Middle frontal gyrus (tissue), 1 donor: Measurements from ENCODE around the gene PDZD2.
"Not testable (repeated sequence)": the region's sequence is repeated elsewhere in the genome, so short reads cannot be mapped to it uniquely, and the experiment has no call there.

ENCODE experiments used
- DNase-seq: peaks from one replicate; pipeline ENCODE4 v3.0.0-alpha.2; 2015; ENCODE audit warnings: low spot score; ENCODE audit errors: extremely low spot score

PDZD2 gene

DNA sequence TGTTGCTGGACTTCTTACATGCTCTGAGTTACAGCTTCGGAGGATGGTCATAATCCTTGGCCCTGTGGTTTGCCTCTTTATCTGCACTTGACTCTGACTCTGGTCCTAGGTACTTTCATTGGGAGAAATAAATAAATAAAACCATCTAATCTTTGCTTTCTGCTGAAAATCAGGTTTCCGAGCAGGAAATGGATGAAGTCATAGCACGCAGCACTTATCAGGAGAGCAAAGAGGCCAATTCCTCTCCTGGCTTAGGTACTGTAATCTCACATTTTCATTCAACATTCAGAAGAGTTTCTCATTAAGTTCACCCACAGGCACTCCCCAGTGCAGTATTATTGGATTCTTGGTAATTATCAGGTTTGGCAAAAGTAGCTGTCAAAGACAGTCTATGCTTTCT lies 430.5 kb downstream of the PDZD2 start:
- no peak for DNase-seq

DNA sequence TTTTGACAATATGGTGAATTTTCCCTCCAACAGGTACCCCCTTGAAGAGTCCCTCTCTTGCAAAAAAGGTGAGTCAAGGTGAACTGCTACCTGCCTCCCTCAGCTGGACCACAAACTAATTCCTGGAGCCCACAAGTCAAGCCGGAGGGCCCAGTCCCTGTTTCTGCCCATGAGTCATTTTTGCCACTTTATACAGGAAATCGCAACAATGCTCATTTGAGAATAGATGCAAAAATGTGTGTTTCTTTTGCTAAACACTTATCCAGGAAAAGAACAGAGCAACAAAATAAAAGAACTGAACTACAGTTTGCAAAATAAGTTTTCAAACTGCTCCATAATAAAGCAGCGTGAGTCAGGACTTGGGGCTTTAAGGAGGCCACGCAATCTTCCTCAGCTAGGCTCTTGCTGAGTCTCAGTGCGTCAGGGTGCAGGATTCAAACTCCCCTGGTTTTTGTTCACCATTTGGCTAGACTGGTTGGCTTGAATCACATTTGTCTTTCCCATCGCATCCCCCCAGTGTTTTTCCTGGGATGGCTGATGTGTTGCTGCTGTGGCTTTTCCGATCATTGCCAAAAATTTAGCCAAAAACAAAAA lies 432.5 kb downstream of the PDZD2 start:
- DNase-seq, result no peak

DNA sequence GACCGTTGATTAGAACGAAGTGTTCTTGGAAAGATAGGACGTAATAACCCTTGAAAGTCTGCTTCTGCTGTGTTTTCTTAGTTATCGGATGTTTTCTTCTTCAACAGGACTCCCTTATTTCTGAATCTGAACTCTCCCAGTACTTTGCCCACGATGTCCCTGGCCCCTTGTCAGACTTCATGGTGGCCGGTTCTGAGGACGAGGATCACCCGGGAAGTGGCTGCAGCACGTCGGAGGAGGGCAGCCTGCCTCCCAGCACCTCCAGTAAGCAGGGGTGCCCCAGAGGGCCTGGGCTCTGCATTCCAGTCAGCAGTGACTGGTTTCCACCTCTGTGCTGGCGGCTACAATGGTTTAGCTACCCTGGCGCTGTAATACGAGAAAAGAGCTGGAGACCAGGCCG lies 433.1 kb downstream of the PDZD2 start:
- DNase-seq, result no peak

DNA sequence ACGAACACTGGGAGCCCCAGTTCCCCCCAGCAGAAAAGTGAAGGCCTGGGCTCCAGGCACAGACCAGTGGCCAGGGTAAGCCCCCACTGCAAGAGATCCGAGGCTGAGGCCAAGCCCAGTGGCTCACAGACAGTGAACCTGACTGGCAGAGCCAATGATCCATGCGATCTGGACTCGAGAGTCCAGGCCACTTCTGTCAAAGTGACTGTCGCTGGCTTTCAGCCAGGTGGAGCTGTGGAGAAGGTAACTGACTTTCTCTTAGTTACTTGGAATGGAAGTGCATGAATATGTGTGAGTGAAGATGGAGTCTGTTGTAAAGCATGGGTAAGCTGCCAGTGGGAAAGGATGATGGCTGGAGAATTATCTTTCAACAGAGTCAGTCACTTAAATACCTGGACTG lies 435.5 kb downstream of the PDZD2 start:
- no peak for DNase-seq

DNA sequence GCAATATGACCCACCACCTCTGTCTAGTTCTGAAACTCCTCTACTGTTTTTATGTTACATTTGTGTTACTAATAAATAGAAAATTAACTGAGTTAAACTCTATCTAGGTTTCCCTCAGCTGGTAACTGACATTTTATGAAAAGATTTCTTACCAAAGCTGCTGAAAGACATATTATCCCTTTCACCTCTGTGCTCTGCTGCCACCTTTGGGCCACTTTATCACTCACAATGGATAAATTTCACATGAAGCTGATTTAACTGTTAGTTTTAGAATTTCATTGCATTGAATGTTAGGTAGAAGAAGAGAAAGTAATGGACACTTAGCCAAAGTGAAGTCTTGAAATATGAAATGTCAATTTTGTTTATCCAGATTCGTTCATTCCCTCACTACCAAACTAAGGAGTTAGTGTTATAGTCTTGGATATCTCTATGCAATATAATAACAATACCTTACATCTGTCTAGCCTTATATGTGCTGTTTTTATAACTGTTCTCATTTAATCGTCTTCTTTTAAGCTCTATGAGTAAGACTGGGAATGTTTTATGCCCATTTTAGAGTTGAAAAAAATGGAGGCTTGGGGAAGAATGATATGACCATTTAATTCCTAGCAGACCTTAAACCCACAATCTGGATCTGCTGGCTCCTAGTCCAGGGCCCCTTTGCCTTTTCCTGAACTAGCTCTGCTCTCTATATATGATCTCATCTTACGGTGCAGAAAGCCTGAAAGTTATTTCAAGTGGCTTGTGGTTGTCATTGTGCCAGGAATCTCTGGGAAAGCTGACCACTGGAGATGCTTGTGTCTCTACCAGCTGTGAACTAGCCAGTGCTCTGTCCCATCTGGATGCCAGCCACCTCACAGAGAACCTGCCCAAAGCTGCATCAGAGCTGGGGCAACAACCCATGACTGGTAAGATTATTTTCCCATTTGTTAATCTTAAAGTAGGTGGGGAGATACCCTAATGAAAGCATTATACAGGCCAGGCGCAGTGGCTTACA lies 438.1 kb downstream of the PDZD2 start:
- no peak for DNase-seq

DNA sequence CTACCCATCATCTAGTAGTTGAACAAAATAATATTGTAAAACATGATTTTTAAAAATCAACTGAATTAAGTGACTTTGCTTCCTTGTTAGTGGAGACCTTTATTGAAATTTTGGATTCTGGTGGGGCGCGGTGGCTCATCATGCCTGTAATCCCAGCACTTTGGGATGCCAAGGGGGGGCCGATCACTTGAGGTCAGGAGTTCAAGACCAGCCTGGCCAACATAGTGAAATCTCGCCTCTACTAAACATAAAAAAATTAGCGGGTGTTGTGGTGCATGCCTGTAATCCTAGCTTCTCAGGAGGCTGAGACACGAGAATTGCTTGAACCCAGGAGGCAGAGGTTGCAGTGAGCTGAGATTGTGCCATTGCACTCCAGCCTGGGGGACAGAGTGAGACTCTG lies 439.9 kb downstream of the PDZD2 start:
- DNase-seq, result not testable (repeated sequence)

DNA sequence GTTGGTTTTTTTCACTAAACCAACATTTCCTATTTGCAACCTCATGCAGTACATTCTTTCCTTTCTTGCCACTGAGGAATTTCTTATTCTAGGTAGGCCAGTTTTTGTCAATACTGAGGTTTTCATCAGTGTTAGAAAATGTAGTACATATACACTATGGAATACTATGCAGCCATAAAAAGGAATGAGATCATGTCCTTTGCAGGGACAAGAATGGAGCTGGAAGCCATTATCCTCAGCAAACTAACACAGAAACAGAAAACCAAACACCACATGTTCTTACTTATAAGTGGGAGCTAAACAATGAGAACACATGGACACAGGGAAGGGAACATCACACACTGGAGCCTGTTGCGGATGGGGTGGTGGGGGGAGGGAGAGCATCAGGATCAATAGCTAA lies 441.6 kb downstream of the PDZD2 start:
- DNase-seq, result not testable (repeated sequence)

DNA sequence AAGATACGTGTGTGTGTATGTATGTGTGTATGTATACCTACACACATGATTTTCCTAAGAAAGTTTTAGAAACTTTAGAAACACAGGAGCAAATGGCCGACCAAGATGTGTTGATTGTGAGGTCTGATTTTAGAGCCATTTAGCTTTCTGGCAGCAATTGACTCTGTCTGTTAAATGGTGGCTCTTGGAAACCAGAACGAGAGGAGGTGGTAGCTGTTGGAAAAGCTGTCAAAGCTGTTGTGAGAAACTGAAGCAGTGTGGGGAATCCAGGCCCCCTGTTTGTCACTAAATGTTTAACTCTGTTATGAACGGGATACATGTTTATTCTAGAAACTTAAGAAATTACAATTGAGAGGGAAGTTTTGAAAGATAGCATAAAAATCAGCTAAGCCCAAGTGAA lies 443.8 kb downstream of the PDZD2 start:
- DNase-seq, result no peak

DNA sequence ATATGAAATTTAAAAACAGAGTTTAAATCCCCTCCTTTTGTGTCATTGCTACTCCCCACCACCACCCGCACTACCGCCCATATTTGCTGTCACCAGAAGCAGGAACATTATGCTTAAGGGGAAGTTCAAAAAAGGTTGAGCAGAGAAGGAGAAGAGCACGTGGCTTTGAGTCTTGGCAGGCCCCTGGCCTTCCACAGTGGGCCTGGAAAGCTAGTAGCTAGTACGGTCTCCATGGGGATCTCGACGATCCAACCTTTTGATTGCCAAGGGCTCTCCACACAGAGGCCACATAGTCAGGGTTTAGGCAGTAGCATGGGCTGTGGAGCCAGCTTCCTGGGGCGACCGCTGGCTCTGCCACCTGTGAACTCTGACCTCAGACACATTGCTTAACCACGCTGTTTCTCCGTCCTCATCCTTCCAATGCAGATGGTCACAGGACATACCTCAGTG lies 445.1 kb downstream of the PDZD2 start:
- no peak for DNase-seq

DNA sequence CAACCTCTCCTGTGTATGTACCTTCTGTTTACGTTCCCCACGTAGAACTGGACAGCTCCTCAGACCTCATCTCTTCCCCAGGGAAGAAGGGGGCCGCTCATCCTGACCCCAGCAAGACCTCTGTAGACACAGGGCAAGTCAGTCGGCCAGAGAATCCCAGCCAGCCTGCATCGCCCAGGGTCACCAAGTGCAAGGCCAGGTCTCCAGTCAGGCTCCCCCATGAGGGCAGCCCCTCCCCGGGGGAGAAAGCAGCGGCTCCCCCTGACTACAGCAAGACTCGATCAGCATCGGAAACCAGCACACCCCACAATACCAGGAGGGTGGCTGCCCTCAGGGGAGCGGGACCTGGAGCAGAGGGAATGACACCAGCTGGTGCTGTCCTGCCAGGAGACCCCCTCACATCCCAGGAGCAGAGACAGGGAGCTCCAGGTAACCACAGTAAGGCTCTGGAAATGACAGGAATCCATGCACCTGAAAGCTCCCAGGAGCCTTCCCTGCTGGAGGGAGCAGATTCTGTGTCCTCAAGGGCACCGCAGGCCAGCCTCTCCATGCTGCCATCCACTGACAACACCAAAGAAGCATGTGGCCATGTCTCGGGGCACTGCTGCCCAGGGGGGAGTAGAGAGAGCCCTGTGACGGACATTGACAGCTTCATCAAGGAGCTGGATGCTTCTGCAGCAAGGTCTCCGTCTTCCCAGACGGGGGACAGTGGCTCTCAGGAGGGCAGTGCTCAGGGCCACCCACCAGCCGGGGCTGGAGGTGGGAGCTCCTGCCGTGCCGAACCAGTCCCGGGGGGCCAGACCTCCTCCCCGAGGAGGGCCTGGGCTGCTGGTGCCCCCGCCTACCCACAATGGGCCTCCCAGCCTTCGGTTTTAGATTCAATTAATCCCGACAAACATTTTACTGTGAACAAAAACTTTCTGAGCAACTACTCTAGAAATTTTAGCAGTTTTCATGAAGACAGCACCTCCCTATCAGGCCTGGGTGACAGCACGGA lies 448.5 kb downstream of the PDZD2 start:
- DNase-seq, result no peak

DNA sequence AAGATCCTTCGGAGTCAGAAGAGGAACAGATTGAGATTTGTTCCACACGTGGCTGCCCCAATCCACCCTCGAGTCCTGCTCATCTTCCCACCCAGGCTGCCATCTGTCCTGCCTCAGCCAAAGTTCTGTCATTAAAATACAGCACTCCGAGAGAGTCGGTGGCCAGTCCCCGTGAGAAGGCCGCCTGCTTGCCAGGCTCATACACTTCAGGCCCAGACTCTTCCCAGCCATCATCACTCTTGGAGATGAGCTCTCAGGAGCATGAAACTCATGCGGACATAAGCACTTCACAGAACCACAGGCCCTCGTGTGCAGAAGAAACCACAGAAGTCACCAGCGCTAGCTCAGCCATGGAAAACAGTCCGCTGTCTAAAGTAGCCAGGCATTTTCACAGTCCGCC lies 449.3 kb downstream of the PDZD2 start:
- DNase-seq, result no peak

DNA sequence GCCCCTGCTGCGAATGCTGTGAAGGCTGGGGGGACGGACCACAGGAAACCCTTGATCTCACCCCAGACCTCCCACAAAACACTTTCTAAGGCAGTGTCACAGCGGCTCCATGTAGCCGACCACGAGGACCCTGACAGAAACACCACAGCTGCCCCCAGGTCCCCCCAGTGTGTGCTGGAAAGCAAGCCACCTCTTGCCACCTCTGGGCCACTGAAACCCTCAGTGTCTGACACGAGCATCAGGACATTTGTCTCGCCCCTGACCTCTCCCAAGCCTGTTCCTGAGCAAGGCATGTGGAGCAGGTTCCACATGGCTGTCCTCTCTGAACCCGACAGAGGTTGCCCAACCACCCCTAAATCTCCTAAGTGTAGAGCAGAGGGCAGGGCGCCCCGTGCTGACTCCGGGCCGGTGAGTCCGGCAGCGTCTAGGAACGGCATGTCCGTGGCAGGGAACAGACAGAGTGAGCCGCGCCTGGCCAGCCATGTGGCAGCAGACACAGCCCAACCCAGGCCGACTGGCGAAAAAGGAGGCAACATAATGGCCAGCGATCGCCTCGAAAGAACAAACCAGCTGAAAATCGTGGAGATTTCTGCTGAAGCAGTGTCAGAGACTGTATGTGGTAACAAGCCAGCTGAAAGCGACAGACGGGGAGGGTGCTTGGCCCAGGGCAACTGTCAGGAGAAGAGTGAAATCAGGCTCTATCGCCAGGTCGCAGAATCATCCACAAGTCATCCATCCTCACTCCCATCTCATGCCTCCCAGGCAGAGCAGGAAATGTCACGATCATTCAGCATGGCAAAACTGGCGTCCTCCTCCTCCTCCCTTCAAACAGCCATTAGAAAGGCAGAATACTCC lies 450.4 kb downstream of the PDZD2 start:
- no peak for DNase-seq

DNA sequence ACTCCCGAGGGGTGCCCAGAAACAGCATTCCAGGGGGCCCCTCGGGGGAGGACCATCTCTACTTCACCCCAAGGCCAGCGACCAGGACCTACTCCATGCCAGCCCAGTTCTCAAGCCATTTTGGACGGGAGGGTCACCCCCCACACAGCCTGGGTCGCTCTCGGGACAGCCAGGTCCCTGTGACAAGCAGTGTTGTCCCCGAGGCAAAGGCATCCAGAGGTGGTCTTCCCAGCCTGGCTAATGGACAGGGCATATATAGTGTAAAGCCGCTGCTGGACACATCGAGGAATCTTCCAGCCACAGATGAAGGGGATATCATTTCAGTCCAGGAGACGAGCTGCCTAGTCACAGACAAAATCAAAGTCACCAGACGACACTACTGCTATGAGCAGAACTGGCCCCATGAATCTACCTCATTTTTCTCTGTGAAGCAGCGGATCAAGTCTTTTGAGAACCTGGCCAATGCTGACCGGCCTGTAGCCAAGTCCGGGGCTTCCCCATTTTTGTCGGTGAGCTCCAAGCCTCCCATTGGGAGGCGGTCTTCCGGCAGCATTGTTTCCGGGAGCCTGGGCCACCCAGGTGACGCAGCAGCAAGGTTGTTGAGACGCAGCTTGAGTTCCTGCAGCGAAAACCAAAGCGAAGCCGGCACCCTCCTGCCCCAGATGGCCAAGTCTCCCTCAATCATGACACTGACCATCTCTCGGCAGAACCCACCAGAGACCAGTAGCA lies 451.3 kb downstream of the PDZD2 start:
- no peak for DNase-seq

DNA sequence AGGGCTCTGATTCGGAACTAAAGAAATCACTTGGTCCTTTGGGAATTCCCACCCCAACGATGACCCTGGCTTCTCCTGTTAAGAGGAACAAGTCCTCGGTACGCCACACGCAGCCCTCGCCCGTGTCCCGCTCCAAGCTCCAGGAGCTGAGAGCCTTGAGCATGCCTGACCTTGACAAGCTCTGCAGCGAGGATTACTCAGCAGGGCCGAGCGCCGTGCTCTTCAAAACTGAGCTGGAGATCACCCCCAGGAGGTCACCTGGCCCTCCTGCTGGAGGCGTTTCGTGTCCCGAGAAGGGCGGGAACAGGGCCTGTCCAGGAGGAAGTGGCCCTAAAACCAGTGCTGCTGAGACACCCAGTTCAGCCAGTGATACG lies 451.8 kb downstream of the PDZD2 start:
- no peak for DNase-seq

DNA sequence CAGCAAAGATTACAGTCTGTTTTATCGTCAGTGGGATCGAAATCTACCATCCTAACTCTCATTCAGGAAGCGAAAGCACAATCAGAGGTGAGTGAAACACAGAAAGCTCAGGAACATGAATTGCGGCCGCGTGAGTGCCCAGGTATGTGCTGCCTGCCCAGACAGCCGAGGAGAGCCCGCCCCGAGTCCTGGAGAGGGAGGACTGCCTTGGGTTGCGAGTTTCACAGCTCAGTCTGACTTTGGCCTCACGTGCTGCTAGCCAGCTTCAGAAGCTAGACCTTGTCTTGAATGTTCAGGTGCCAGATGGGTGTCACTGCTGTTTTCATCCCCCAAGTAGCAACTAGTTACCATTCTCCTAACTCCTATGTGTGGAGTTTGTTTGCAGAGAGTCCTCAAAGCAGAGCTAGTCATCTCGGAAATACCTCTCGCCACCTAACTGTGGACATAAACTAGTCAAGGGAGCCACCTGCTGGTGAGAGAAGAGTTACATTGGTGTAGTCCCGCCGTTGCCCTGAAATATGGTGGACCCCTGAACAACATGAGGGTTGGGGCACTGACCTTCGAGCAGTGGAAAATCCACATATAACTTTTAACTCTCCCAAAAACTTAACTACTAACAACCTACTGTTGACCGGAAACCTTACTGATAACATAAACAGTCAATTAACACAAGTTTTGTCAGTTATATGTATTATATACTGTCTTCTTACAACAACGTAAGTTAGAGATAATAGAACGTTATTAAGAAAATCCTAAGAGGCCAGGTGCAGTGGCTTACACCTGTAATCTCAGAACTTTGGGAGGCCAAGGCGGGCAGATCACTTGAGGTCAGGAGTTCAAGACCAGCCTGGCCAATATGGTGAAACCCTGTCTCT lies 454.2 kb downstream of the PDZD2 start:
- DNase-seq, result peak; percentile 74

DNA sequence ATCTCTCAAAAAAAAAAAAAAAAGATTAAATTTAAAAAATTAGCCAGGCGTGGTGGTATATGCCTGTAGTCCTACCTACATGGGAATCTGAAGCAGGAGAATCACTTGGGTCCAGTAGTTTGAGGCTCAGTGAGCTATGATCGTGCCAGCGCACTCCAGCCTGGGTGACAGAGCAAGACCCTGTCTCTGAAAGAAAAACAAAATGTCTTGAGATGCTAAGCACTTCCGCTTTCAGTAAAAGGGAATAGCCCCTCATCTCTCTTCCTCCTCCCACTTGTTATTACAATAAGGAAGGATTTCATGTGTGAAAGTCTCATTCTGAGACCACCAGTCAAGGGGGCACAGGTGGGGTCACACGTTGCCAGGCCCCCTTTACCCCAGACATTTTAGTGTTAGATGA lies 455.8 kb downstream of the PDZD2 start:
- no peak for DNase-seq

DNA sequence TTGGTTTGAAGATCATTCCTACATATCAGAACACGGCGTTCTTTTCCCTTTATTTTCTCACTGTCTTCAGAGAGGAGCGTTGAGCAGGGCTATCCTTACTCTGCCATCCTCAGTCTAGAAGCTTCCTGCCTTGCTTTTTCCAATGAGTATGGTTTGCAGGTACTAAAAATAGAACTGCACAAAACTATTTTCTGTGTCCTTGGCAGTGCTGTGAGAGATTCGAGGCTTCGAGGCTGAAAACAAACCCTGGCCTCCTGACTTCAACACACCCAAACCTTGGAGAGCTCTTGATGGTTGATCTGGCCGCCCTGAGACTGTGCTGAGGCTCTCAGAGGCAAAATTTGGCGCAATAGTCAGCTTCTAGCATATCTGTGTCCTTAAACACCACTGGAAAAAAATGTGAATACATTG lies 456.3 kb downstream of the PDZD2 start:
- no peak for DNase-seq

DNA sequence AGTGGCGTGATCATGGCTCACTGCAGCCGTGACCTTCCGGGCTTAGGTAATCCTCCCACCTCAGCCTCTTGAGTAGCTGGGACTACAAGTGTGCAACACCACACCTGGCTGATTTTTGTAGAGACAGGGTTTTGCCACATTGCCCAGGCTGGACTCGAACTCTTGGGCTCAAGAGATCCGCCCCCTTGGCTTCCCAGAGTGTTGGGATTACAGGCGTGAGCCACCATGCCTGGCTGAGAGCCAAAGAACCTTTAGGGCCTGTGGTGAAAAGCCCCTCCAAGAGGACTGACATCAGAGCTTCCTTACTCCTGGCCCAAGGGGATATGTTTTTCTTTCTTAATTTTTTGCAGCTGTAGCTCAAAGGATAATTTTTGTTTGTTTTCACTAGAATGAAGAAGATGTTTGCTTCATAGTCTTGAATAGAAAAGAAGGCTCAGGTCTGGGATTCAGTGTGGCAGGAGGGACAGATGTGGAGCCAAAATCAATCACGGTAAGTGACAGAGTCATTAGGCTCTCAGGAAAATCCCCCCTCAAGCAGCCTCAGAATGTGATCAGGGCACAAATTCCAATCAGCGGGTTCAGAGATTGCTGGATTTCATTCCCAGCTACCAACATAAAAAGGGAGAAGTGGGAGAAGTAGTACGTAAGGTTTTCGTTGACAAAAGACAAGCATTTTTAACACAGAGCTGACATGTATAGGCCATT lies 458.1 kb downstream of the PDZD2 start:
- DNase-seq, result no peak
